ENCODE data around the gene RAPGEF5. TPM values are rescaled to one million over a fixed set of nuclear protein-coding genes. Genes with fewer than 3 reads are reported as not detected.
A peak's percentile ranks its signal among the peaks of the same experiment; 100 is the strongest.

Gene RAPGEF5
- total RNA-seq, 1 donor from 2014 or later: 5.4 TPM

DNA sequence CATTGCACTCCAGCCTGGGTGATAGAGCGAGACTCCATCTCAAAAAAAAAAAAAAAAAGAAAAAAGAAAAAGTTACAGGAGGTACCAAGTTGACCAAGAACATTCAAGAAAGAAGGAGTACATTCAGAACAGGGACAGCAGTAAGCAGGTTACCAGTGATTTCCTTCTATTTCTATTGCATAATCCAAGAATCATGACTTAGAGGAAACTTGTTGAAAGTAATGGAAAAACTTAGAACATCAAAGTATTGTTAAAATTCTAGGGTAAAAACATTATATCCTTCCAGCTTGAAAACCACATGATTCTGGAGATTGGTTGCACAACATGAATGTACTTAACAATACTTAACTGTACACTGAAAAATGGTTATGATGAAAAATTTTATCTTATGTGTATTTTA, 25.2 kb downstream of the RAPGEF5 start:
- TF ChIP-seq, protein P1, sequence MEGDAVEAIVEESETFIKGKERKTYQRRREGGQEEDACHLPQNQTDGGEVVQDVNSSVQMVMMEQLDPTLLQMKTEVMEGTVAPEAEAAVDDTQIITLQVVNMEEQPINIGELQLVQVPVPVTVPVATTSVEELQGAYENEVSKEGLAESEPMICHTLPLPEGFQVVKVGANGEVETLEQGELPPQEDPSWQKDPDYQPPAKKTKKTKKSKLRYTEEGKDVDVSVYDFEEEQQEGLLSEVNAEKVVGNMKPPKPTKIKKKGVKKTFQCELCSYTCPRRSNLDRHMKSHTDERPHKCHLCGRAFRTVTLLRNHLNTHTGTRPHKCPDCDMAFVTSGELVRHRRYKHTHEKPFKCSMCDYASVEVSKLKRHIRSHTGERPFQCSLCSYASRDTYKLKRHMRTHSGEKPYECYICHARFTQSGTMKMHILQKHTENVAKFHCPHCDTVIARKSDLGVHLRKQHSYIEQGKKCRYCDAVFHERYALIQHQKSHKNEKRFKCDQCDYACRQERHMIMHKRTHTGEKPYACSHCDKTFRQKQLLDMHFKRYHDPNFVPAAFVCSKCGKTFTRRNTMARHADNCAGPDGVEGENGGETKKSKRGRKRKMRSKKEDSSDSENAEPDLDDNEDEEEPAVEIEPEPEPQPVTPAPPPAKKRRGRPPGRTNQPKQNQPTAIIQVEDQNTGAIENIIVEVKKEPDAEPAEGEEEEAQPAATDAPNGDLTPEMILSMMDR (IDR thresholded peaks at IDR 0.05; ENCODE audit: unreplicated experiment): no peak
- Mint-ChIP-seq H3K4me3 (no peak overlapping the region), H3K36me3 (no peaks in the 10 kb centered on the region), H3K27me3 (ENCODE audit: low read depth) (no peaks in the 10 kb centered on the region), H3K27ac (no peak overlapping the region), H3K4me1 (peaks cover 33% of the 10 kb centered on the region), H3K9me3 (no peaks in the 10 kb centered on the region)
- no peak for DNase-seq (ENCODE audit: low spot score in 2 of 2, unreplicated experiment in 2 of 2)

DNA sequence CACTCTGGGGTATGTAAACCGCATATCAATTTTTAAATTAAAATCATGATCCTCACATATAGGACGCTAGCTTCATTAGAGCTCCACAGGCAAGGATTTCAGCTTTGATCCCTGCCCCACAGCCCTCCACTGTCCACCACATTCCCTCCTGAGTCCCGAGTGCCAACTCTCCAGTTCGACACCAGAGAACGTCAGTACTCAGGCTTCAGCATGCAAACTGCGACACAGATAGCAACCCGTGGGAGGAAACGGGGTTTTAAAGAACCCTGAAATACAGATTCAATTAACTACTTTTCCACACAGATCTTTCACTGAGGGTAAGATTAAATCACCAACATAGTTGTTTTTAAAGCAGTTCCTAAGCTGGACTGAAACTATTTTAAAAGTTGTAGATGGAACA, 26.1 kb downstream of the RAPGEF5 start:
- DNase-seq (ENCODE audit: low spot score in 2 of 2, unreplicated experiment in 2 of 2): no peak
- no peak overlapping the region for H3K4me3 Mint-ChIP-seq
- H3K27ac Mint-ChIP-seq: no peak overlapping the region
- H3K27me3 Mint-ChIP-seq (ENCODE audit: low read depth): no peaks in the 10 kb centered on the region
- no peaks in the 10 kb centered on the region for H3K36me3 Mint-ChIP-seq
- H3K4me1 Mint-ChIP-seq: peaks cover 33% of the 10 kb centered on the region
- no peaks in the 10 kb centered on the region for H3K9me3 Mint-ChIP-seq
- TF ChIP-seq, protein P1 (IDR thresholded peaks at IDR 0.05; ENCODE audit: unreplicated experiment): no peak

DNA sequence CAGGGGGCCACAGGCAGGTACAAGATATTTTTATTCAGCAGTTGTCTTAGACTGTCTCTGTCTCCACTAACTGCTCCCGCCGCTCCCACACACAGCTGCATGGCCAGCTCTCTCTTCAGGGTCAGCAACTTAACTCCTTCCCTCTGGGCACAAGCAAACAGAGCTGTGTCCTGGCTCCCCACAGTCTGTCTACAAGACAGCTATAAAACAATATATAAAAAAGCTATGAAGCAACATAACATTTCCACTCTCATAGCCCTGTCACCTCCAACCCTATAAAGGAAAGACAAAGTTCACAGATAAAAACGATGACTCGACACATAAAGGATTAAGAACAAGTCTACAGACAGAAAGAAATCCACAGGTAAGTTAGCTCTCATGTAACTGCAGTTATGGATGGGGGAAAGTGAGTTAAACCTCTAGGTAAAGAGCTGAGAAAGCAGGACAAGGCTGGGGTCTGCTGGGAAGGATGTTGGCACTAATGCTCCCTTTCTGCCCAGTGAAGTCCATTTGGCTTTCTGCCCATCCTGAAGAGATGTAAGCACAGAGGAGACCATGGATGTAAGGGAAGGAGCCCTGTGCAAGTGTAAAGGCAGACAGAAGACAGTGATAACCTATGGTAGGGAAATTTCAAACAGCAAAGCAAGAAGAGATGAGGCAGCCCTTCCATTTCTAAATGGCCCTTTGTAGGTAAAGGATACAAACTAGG, 27.0 kb downstream of the RAPGEF5 start:
- H3K27ac Mint-ChIP-seq: peak overlapping the region; percentile 15
- no peak for DNase-seq (ENCODE audit: low spot score in 2 of 2, unreplicated experiment in 2 of 2)
- no peaks in the 10 kb centered on the region for H3K27me3 Mint-ChIP-seq (ENCODE audit: low read depth)
- H3K9me3 Mint-ChIP-seq: no peaks in the 10 kb centered on the region
- H3K36me3 Mint-ChIP-seq: no peaks in the 10 kb centered on the region
- TF ChIP-seq, protein P1 (IDR thresholded peaks at IDR 0.05; ENCODE audit: unreplicated experiment): no peak
- H3K4me1 Mint-ChIP-seq: peaks cover 34% of the 10 kb centered on the region
- H3K4me3 Mint-ChIP-seq: no peak overlapping the region

DNA sequence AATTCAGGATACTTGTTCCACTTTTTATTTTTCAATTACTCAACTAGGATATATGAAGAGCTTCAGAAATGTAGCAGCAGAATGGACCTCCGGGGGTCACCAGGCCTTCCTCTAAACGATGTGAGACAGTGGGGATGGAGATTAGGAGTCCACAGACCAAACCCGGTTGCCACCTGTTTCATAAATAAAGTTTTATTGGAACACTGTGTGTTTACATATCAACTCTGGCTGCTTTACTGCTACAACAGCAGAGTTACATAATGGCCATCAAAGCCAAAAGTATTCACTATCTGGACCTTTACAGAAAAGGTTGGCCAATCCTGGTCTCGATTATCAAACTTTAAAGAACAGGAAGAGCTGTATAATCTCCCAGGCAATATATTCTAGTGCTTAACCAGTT, 30.8 kb downstream of the RAPGEF5 start:
- H3K4me3 Mint-ChIP-seq: no peak overlapping the region
- H3K4me1 Mint-ChIP-seq: peaks cover 30% of the 10 kb centered on the region
- no peak overlapping the region for H3K27ac Mint-ChIP-seq
- TF ChIP-seq, protein P1 (IDR thresholded peaks at IDR 0.05; ENCODE audit: unreplicated experiment): no peak
- no peaks in the 10 kb centered on the region for H3K27me3 Mint-ChIP-seq (ENCODE audit: low read depth)
- DNase-seq (ENCODE audit: low spot score in 2 of 2, unreplicated experiment in 2 of 2): no peak
- H3K9me3 Mint-ChIP-seq: no peaks in the 10 kb centered on the region
- no peaks in the 10 kb centered on the region for H3K36me3 Mint-ChIP-seq

DNA sequence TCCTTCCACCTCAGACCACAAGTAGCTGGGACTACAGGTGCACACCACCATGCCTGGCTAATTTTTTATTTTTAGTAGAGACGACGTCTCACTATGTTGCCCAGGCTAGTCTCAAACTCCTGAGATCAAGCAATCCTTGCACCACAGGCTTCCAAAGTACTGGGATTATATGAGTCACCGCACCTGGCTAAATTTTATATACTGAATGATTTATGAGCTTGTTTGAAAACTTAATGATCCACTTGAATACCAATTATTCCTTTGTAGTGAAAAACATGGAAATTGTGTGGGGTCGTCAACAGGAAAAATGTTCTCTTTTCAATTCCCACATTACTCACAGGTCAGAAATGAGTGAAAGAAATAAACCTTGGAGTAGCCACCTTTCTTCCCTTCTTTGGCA, 31.3 kb downstream of the RAPGEF5 start:
- no peak overlapping the region for H3K4me3 Mint-ChIP-seq
- TF ChIP-seq, protein P1 (IDR thresholded peaks at IDR 0.05; ENCODE audit: unreplicated experiment): no peak
- H3K27ac Mint-ChIP-seq: no peak overlapping the region
- H3K4me1 Mint-ChIP-seq: peaks cover 27% of the 10 kb centered on the region
- no peak for DNase-seq (ENCODE audit: low spot score in 2 of 2, unreplicated experiment in 2 of 2)
- no peaks in the 10 kb centered on the region for H3K36me3 Mint-ChIP-seq
- H3K27me3 Mint-ChIP-seq (ENCODE audit: low read depth): no peaks in the 10 kb centered on the region
- H3K9me3 Mint-ChIP-seq: no peaks in the 10 kb centered on the region
